GM19452 (cell line): ENCODE measurements around the gene TRAF1.

Experiments used
- ATAC-seq: cut with Tn5 transposase; IDR thresholded peaks from one replicate; pipeline ENCODE4 v1.9.1; 2021; ENCODE audit not compliant: unreplicated experiment

The TRAF1 gene

DNA sequence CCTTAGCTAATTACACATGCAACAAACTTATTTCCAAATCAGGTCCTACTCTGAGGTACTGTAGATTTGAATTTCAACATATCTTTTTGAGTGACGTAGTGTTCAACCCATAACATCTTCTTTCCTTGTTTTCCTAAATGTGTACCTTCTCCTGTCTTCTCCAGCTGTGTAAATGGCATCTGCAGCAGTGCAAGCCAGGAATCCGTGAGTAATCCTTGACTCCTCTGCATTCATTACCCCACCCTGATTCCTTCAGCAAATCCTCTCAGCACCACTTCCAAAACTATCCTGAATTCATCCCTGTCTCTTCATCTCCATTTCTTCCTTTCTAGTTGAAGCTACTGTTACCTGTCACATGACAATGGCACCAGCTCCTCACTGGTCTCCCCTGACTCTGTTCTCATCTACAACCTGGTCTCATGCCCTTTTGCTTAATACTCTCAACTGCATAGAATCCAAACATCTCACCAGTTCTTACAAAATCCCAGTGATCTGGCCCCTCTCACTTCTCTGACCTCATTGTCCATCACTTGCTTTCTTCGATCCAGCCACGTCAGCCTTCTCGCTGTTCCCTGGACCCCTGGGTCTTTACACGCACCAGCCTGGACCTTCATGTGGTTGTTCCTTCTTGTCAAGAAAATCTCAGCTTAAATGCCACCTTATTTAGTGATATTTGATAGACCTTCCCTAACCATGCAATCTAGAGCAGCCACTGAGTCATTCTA, 14.6 kb upstream of the TRAF1 start:
- no peak for ATAC-seq

DNA sequence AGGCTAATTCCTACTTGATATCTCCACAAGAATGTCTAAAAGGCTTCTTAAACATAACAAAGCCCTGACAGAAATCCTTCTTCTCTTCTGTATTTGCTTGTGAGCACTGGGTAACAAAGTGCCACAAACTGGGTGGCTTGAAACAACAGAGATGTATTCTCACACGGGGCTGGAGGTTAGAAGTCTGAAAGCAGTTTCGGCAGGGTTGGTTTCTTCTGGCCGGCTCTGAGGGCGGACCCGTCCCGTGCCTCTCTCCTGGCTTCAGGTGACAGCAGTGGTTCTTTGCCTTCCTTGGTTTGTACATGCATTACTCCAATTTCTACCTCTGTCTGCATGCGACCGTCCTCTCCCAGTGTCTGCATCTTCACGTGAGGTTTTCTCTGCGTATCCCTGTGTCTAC, 14.0 kb upstream of the TRAF1 start:
- ATAC-seq: no peak

DNA sequence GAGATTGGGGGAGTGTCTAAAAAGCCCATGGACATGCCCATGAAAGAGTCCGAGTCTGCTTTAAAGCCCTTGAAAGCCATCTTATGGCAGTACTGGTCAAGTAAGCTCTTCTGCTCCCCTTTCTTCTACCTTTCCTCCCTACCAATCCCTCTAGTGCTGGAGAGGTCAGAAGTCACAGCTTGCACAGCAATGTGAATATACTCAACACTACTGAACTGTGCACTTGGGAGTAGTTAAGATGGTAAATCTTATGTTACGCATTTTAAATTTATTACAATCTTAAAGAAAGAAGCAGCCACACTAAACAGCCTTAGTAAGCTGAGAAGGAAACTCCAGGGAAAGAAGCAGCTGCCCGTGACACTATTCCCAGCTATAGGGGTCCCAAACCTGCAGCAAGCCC, 12.3 kb upstream of the TRAF1 start:
- no peak for ATAC-seq

DNA sequence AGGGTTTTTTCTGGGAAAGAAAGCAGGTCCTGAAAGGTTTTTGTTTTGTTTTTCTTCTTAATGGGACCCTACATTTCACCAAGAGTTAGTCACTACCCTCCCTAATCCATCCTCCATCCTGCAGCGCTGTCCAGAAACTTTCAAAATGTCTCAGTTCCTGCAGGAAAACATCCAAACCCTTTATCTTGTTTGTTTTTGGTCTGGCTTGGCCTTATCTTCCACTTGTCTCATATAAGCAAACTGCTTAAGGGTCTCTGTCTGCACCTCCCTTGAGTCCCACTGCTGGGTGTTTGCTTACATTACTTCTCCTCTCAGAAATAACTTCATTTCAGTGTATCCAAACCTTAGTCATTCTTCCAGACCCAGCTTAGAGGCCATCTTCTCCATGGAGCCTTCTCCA, 11.0 kb upstream of the TRAF1 start:
- ATAC-seq: no peak

DNA sequence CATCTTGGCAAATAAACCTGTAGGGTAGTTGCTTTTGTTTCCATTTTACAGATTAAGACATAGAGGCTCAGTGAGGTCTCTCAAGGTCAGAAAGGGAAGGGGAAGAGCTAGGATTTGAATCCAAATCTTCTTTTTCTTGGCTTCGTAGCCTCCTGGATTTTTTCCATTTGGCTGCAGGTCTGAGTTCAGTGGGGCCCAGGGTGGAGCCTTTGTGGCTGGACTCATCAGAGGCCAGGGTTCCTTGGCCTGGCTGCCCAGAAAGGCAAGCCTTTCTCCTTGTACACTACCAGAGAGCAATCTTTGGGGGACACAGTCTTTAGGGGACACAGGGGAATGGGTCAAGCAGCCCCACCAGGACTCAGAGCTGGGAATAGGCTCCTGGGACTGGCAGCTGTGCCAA, 10.5 kb upstream of the TRAF1 start:
- ATAC-seq: no peak

DNA sequence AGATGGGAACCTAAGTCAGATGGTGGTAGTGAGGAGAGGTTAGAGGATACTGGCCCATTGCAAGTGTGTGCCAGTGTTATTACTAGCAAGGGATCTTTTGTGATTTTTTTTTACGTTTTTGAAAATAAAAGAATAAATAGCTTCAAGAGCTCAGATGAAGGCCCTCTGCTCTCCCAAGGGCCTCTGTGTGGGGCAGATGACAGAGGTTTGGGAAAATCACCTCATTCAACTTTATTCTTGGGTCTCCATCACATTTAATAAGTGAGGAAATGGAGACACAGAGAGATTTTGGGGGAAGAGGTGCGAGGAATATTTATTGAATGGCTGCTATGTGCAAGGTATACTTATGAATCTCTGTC, 10.1 kb upstream of the TRAF1 start:
- ATAC-seq: no peak

DNA sequence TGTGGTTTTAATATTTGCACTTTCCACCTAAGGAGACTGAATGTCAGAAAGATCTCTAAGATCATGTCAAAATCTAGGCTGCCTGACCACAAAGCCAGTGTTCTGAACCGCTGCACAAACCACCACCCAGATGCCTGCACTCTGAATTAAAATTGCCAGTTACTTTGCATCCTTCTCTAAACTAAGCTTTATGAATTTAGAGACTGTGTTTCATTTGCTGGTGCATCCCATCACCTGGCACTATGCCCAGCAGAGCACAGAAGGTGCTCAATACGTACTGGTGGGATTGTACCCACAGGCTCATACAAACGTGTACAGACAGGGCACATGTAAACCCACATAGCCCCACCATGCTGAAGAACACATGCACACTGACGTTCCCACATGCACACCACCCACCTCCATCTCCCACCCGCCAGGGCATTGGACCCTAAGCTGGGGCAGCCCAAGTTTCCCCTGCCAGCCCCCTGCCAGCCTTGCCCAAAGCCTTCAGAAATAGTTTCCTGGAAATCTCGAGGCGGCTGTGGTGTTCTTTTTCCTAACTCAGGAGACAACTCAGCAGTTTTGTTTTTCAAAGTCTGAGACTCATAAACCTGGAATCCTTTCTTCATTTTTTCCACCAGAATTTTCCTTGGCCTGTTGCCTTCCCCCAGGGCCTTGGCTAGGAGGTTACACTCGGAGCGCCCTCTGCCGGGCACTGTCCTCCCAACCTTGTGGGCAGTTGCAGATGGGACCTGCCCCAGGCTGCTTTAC, 9.6 kb upstream of the TRAF1 start:
- no peak for ATAC-seq

DNA sequence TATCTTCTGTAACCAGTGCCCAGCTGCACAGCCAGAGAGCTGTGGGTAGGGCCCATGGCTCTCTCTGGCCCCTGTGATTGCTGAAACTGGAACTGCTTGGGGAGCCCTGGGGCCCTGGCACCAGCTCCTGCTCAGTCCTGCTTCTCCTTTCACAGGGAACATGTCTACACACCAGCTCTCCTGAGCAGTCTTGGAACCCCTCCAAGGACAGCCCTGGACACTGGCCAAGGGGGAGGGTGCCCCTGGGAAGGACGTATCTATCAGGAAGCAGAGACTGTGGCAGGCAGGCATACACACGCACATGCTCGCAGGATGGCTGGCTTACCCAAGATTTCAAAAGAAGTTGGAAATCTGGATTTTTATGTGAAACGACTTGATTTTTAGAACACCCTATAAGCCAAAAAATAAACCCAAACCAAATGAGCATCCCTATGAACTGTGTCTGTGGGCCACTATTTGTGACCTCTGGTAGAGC, 8.8 kb upstream of the TRAF1 start:
- no peak for ATAC-seq

DNA sequence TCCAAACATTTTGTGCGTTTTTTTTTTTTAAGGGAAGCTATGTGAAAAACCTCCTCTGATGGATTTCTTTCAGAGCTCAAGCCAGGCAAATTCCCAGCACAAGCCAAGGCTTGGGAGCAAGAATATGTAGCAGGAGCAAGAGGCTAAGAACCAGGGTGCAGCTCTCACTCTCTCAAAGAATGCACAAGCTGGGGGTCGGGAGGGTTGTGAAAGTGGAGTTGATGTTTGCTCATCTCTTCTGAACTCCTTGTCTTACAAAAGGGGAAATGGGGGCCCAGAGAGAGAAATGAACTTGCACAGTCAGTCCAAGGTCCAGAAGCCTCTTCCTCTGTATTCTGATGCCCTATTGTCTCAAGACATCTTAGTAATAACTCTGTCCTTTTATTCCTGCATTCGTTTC, 7.7 kb upstream of the TRAF1 start:
- no peak for ATAC-seq

DNA sequence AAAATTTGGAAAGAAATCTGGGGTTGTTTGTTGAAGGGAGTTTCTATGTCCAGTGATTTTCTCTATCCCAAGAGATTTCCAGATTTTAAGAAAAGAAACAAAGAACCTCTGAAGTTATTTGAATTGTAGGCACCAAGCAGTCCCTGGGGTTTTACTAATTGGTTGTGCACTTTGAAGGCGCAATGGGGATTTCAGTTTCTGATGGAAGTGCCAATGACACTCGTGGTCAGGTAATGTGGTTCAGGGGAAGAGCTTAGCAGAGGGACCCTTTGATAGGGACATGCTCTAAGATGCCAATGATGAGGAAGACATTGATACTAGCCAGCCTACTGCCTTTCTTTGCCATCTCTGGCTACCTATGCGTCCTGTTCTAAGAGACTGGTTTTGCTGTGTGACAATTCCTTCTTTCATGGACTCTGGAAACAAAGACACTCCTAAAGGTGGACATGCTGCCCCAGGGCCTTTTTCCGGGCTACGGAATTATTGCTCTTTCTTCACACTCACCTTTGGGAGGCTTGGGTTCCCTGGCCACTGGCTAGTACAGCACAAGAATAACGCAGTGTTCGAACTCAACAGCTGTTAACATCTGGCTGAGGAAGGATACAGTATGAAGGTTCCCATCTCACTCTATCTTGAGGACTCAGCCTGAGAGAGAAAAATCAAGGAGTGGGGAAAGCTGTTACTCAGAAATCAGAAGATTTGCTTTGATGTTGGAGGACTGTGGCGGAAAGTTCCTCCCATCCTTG, 6.9 kb upstream of the TRAF1 start:
- no peak for ATAC-seq

DNA sequence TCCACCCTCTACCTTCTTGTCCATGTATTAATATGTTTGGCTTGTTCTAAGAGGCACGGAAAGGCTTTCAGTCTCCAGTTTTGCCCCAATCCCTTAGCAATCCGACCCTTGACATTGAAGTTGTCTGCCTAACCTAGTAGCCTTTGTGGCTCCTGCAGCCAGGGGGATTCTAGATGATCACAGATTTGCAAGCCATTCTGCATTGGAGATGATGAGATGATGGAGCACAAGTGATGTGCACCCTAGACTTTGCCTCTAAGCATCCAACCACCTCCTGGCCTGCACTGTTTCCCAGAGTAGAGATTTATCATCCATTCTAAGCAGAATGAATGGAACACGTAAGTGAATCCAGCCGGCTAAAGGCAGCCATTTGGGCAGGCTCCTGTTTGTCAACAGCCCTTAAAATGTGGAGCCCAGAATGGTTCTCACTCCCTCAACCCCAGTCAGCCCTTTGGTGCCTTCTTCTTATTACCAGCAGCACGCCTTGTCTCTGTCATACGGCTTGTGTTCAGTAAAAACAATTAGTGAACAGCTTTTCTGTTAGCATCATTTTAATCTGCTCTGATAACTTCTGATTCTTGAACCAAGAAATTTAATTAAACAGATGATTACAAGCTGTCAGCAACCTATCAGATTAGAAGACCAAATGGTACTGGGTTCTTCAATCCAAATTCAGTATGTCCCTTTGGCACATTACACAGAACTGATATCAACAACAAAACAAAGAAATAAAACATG, 5.7 kb upstream of the TRAF1 start:
- ATAC-seq: no peak

DNA sequence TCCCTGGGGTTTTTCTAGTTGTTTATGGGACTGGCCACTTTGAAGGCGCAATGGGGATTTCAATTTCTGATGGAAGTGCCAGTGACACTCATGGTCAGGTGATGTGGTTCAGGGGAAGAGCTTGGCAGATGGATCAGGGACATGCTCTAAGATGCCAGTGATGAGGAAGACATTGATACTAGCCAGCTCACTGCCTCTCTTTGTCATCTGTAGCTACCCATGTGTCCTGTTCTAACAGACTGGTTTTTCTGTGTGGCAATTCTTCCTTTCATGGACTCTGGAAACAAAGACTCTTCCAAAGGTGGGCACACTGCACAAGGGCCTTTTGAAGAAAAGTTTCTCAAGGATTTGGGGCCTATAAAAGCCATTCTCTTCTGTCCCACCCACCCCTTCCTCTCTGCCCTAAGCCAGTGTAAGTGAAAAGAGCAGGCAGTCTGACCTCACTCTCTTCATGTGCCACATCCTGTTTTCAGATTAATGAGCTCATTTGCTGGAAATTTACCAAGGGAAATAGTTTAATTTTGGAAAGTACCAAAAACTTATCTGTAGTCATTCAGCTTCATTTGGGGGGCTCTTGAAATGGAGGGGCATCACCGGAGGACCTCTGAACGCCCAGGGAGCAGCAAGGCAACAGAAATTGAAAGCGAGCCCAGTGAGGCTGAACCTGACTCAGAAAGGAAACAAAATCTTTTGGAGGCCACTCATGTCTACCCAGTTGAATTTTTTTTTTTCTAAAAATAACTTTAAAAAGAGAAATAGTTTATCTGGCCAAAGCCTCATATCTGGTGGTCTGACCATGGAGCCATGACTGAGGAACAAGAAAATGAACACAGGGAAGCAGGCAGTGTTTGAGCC, 4.9 kb upstream of the TRAF1 start:
- ATAC-seq: peak; percentile 48

DNA sequence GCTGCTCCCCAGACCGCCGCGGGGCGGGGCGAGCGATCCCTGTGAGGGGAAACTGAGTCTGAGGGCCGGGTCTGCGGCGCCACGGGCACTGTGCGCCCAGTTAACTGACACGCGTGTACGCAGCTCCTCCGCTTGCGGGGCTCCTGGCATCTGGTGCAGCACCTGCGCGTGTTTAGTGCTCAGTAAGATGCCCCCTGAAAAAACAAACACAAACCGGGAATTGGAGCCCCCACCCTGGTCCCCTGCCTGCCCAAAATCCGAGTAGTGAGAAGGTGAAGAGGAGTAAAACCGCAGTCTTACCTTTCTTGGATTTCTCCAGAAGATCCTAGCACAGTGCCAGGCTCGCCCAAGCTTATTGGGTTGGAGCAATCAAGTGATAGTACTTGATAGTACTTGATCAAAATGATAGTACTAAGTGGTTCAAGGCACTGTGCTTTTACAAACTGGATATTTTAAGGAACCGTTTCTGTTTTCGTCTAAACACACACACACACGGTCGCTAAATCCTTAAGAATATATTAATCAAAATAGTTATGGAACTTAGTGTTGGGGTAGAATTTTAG, 2.7 kb upstream of the TRAF1 start:
- ATAC-seq: no peak

DNA sequence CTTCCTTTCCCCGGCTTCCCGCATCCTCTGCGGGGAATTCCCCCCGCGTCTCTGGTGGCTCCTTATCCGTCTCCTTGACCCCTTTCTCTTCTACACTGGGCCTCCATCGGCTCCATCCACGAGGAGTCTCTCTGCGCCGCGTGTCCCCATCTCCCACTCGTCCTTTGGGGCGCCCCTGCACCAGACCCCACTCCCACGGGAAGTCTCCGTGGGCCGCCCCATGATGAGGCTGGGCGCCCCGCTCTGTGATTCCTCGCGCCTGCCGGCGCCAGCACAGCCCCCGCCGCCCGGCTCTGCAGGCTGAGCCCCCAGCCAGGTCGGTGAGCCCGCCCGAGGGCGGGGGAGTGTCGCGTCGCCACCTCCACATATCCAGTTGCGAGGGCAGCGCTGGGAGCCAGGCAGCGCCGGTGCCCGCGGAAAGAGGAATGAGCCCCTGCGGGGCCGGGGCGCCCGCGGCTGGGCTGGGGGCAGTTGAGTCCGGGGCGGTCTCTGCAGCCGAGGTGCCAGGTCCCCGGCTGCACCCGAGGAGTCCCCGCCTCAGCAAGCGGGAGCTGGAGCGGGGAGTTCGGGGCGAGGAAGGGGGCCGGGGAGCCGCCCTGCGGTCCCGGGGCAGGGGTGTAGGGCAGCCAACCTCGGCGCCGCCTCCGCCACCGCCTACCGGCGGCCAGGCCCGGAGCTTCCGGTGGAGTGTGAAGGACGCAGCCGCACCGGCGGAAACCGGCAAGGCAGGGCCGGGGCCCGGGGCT, 2.1 kb upstream of the TRAF1 start:
- ATAC-seq: peak; percentile 37

DNA sequence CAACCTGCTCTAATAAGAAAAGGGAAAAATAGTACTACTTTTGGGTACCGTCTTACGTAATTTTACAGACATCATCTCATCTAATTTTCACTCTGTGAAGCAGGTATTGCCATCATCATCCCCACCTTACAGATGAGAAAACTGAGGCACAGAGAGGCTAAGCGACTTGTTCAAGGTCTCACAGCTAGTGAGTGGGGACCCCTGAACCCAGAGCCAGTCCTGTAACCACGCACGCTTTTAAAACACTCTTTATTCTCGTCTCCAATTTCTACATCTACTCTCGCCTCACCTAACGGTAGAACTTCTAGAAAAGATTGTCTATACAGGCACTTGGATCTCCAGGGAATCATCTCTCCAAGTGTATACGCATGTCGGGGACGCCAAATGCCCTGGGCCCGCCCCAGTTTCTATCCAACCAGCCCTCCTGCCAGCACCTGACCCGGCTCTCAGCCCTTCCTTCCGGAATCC, 1.5 kb upstream of the TRAF1 start:
- ATAC-seq: no peak

DNA sequence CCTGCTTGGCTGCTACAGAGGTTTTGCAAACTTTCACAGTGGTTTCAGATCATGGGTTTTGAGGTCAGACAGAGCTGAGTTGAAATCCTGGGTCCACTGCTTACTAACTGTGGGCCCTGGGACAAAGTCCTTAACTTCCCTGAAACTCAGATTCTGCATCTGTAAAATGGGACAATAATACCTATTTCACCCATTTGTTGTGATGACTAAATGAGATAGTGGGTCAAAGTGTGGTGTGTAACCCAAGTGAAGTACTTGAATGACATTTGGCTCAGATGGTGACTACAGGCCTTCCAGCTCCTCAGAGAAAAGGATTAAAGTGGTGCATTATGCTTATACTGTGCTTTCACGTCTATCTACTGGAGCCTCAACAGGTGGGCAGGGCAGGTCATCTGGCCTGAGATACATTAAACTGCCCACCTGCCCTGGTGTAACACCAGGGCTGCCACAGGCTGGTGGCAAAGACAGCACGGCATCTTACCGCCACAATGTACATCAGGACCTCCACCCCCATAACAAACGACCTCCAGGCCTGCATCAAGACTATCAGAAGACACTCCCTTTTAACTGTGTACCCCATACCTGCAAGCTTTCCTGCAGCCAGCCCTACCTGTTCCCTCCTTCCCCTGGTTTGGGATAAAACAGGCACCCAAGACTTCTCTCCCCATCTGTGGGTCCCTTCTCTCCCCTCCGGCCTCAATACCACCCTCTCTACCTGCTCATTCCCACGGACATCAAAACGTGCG, 846 bp upstream of the TRAF1 start:
- no peak for ATAC-seq

DNA sequence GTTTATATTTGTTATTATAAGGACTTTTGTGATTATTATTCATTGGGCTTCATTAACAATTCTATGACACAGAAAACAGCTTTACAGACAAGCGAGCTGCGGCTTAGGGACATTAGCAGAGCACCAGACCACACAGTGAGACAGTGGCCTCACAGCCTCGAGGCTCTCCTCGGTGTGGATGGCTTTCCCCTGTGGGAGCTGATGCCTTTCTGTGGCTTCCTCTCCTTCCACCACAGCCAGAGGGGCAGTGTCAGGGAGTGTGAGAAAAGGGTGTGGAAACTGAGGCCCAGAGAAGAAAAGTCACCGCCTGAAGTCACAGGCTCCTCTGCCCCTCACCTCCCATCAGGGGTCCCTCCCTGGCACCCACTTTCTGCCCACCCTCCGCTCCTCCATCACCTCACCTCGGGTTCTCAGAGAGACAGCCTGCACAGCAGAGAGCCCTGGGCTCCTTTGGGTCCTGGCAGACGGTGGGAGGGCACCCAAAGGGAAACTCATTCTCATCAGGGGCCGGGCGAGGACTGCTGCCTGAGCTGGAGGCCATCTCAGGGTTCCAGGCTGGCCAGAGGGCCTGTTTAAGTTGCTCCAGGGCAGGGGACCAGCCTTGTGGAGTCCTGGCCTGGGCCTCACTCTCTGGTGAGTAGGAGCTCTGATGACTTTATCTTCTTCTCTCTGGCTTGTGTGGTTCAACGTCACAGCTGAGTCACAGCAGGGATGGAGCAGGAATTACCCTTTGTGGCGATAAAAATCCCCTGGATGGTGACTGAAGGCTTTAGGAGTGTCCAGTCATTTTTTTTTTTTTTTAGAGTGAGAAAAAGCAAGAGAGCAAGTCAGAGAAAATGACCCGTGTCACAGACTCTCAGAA, 830 bp downstream of the TRAF1 start:
- ATAC-seq: peak; percentile 35
